GM19468 (cell line): ENCODE results near the gene SLC35F4.

Source experiments
- ATAC-seq: cut with Tn5 transposase; IDR thresholded peaks from one replicate; pipeline ENCODE4 v1.9.1; 2021; ENCODE audit warnings: mild to moderate bottlenecking, moderate library complexity, moderate number of reproducible peaks; ENCODE audit not compliant: unreplicated experiment; ENCODE audit errors: extremely low read depth

SLC35F4 gene

GRCh38 chr14:57560681-57561080 is 305.2 kb downstream of the SLC35F4 start:
- ATAC-seq: peak; percentile 91

GRCh38 chr14:57559576-57559975 is 306.3 kb downstream of the SLC35F4 start:
- ATAC-seq: no peak

- ATAC-seq: no peak
Measured at GRCh38 chr14:57549765-57550420, 316.0 kb downstream of the SLC35F4 start.

GRCh38 chr14:57549016-57549564 is 316.8 kb downstream of the SLC35F4 start:
- no peak for ATAC-seq

- no peak for ATAC-seq
Measured at GRCh38 chr14:57547131-57547530, 318.8 kb downstream of the SLC35F4 start.

GRCh38 chr14:57533214-57533613 is 332.7 kb downstream of the SLC35F4 start:
- no peak for ATAC-seq

GRCh38 chr14:57530571-57530970 is 335.3 kb downstream of the SLC35F4 start:
- no peak for ATAC-seq

GRCh38 chr14:57526942-57527341 is 338.9 kb downstream of the SLC35F4 start:
- no peak for ATAC-seq

- ATAC-seq: no peak
Measured at GRCh38 chr14:57519043-57519442, 346.8 kb downstream of the SLC35F4 start.
